ENCODE results near the gene TGM1. TPM values are rescaled to one million over a fixed set of nuclear protein-coding genes. Genes with fewer than 3 reads are reported as not detected.
"Not testable (repeated sequence)": the region's sequence is repeated elsewhere in the genome, so short reads cannot be mapped to it uniquely, and the experiment has no call there.

TGM1 gene
- total RNA-seq, 1 donor from 2014 or later = 3.0 TPM

DNA sequence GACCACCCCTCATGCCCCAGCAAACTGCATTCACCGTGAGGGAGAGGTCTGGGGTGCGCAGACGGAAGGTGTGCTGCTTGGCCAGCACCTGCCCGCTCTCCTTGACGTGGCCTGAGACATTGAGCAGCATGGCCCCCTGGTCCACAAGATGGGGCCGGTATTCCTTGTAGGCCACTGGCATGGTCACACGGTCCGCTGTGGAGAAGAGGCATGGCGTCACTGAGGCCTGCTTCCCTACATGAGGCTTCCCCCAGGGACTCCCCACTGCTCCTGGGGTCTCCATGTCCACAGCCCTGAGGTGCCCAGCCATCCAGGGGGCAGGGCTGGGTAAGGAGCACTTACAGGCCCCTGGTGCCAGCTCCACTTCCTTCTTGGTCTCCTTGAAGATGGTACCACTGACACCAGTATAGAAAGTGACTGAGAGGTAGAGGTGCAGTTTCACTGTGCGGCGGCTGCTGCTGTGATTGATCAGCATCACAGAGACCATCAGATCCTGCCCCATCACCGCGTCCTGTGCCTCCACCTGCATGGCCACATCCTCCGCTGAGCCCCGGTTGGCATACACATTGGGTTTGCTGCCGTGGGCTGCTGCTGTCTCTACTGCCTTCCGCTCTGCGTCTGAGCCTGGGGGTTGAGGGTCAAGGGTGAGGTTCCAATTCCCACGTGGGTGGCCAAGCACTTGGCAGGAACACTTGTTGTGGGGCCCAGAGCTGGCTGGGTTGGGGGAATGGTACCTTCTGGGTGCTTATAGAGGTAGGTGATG lies 8.2 kb downstream of the TGM1 start:
- no peak for DNase-seq (ENCODE audit: low spot score)

GRCh38 chr14:24253936-24254335 lies 9.0 kb downstream of the TGM1 start:
- no peak for DNase-seq (ENCODE audit: low spot score)

DNA sequence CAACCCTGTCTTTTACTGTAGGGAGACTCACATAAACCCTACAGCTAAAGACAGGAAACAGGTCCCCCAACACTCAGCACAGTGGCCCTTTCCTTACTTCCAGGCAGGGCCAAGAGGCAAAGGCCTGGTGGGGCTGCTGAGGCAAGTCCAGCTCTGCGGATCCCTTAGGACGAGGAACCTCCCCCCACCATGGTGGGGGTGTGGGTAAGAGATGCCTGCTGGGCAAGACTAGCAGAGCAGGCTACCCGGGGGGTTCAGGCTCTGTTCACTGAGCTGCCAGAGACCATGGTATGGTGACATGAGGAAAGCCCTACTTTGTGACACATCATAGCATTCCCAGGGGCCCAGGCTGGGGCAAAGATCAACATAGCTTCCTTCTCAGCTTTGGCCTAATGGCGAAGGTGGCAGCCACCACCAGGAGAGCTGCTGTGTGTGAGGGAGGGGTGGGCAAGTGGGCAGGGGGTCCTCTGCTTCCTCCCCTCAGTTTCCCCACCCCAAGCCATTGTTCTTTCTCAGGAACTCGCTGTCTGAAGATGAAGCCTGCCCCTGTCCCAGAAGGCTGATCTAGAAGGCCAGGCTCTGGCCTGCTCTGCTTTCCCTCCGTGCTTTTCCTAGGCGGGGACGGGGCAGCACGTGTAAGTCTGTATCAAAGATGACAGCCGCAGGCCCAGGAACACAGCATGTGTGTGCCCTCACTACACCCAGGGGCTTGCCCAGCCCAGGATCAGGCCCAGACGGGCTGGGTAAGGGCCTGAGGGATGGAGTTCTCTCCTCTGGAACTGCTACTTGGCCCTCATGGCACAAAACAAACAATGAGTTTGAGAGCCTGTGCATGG lies 10.5 kb downstream of the TGM1 start:
- no peak for DNase-seq (ENCODE audit: low spot score)

DNA sequence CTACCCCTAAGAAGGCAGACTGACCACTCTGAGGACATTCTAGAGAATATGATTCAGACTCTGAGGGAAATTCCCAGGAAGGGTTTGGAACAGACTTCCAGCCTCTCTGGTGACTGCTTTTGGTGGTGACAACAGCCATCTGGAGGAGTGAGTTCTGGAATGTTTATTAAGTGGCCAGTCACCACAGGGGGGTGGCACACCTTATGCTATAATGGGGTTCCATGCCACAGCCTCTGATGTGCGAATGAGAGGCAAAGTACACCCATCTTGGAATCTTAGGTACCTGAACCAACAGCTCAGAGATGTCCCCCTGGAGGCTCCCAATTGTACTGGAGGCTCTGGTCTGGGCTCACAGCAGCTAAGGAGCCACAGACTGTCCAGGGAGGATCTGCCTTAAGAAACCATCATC lies 11.1 kb downstream of the TGM1 start:
- DNase-seq (ENCODE audit: low spot score) = no peak

DNA sequence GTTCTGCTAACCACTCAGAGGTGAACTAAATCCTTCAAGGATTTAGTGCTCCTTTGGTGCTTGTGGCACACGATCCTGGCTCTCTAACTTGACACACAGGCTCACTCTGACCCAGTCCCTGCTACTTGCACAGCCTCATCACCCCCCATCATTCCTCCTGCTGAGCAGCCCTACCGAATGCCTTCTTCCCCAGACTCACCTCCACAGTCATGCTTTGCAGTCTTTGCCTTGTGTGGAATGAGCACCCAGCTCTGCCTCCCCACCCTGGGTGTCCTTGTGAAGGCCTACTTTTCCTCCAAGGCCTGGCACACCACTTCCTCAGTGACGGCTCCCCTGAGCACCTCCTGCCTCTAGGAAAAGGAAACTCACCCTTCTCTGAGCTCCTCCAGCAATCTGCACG lies 12.6 kb downstream of the TGM1 start:
- no peak for DNase-seq (ENCODE audit: low spot score)

DNA sequence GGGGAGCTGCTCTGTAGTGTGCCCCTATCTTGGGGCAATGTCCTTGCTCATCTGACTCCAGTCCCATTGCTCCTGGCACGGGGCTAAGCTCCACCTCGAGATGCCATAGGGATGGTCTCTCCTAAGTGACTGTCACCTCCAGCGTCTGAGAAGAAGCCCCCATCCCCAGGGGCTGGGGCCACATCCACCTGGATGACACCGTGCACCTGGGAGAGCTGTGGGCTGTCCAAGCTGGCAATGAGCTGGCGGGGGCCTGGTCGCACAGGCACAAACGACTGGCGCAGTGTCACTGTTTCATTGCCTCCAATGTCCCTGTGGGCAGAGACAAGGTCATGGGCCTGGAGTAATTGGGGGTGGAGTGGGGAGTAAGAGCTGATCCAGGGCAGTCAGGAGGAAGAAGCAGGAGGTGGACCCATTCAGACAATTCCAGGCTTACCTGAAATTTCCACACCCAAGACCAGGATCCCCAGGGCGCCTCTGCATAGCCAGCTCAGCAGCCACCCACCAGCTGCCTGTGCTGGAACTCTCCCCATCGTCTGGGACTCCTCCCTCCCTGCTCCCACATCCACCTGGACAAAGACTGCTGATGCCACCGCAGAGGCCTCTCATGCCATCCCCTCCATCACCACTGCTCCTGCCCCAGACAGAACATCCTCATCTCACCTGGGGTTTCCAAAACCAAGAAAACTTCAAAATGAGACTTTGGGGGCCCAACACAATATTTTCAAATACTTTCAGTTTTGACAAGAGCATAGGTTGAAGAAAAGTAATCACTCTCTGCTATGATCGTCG lies 13.6 kb downstream of the TGM1 start:
- DNase-seq (ENCODE audit: low spot score) = no peak

DNA sequence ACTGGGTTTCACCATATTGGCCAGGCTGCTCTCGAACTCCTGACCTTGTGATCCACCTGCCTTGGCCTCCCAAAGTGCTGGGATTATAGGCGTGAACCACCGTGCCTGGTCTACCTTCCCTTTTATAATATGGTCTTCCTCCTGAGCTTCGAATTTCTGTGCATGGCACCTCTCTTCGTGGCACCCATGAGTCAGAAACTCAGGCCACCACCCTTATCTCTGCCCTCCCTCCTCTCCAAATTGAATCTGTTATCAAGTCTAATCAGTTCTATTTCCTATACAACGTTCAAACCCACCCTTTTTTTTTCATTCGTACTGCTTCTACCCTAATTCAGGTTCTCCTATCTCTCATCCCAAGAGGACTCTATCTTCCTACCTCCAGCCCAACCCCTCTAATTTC lies 15.6 kb downstream of the TGM1 start:
- DNase-seq (ENCODE audit: low spot score) = no peak

GRCh38 chr14:24246765-24247212 lies 16.2 kb downstream of the TGM1 start:
- DNase-seq (ENCODE audit: low spot score) = no peak

- DNase-seq (ENCODE audit: low spot score) = not testable (repeated sequence)
These were observed 17.6 kb downstream of the TGM1 start for GRCh38 chr14:24245350-24245749.

DNA sequence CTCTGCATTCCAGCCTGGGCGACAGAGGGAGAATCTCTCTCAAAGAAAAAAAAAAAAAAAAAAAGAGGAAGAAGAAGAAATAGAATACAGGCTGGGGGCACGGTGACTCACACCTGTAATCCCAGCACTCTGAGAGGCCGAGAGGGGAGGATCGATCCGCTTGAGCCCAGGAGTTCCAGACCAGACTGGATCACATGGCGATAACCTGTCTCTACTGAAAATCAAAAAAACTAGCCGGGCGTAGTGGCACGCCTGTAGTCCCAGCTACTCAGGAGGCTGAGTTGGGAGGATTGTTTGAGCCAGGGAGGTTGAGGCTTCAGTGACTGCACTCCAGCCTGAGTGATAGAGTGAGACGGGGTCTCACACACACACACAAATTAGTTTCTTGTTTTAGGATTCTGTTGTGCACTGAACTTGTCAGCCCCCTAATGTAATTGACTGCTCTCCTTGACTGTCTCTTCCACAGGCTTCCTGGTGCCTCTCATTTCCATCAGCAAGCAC lies 19.6 kb downstream of the TGM1 start:
- DNase-seq (ENCODE audit: low spot score) = peak; percentile 67

DNA sequence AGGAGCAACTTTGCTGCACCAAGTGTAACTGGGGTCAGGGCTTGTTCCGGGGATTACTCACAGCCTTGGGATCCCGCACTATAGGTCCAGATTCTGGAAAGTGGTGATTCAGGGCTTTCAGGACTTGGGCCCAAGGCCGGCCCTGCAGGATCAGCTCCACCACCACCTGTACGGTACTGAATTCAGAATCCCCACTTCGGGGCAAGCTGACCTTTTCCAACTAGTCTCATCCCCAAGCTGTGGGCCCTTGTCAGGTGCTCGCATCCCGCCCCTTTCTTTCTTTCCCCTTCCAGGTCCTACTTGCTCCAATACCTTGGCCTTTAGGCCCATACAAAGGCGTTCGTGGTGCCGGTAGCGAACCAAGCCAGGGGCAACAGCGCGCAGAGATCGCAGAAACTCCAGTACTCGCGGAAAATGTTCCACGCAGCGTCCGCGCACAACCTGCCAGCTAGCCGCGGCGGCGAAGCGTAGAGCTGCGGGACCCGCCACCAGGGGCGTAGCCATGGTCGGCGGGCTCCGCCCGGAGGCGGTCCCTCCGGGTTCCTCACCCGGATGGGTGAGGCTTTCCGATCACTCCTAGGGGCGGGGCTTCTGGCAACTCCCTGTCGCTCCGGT lies 21.0 kb downstream of the TGM1 start:
- peak; percentile 93 for DNase-seq (ENCODE audit: low spot score)

GRCh38 chr14:24240110-24240918 lies 22.7 kb downstream of the TGM1 start:
- no peak for DNase-seq (ENCODE audit: low spot score)

- DNase-seq (ENCODE audit: low spot score) = no peak
These were observed 24.4 kb downstream of the TGM1 start for GRCh38 chr14:24238527-24239037.

DNA sequence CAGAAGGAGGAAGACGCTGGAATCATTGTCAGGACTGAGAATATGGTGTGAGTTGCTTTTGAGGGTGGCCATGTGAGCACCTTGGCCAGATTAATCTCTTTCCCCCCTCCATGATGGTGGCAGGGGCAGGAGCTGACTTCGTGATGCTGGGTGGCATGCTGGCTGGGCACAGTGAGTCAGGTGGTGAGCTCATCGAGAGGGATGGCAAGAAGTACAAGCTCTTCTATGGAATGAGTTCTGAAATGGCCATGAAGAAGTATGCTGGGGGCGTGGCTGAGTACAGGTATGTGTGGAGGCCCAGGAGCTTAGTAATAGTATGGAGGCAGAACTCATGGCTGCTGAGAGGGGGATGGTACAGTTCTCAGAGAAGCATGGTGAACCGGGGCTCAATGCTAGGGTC lies 24.9 kb downstream of the TGM1 start:
- no peak for DNase-seq (ENCODE audit: low spot score)

DNA sequence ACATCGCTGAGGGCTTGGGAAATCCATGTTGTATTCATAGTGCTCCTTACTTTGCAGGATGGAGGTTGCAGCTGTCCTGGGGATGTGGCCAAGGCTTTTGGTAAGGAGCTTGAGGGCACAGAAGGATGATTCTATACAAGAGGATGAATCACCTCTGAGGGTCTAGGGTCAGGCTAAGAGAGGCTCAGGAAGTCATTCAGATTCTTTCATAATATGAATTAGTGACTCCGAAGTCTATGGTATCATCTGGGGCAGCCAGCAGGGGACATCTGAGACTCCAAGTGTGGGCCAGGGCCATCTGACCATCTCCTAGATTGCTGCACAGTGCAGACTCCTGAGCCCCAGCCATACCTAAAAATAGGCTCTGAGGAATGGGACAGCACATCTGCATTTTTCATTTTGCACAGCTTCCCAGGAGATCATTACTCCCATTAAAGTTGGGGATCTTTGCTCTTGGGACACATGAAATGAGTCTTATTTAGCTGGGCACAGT lies 25.5 kb downstream of the TGM1 start:
- DNase-seq (ENCODE audit: low spot score) = no peak

DNA sequence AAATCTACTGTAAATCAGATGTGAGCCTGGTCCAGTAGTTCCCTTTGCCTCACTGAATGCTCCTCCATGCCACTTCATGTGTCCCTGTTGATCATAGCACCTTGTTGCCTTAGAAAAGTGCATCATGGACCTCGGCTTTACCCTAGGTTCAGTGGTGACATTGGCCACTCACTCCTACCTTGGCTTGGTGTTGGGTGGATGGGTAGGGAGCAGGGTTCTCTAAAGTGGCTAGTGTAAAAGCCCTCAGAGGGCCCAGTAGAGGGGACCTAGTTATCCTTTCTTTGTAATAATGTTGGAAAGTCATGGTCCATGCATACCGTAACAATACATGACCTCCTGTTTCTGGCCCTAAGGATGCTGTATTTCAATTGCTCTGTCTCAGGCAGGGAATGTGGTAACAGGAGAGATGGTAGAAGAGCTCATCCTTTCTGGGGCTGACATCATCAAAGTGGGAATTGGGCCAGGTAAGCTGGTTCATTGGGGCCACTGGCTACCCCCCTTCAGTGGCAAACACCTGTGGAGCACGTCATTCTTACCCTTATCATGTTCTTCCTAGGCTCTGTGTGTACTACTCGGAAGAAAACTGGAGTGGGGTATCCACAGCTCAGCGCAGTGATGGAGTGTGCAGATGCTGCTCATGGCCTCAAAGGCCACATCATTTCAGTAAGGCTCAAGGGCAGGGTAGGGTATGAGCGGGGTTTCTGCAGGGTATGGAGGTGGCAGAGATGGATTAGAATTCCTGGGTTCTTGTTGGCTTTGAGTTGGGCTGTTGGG lies 26.1 kb downstream of the TGM1 start:
- no peak for DNase-seq (ENCODE audit: low spot score)

GRCh38 chr14:24235804-24236688 lies 26.9 kb downstream of the TGM1 start:
- no peak for DNase-seq (ENCODE audit: low spot score)
